Trophoblast cell (in vitro differentiated cells and primary cell): Measurements from ENCODE around the gene USP31. TPM values are rescaled to one million over a fixed set of nuclear protein-coding genes. Genes with fewer than 3 reads are reported as not detected.

ENCODE experiments used
- DNase-seq, 2 donors: peaks; one replicate each; pipeline ENCODE4 v3.0.0-alpha.2; 2016
- H2AFZ ChIP-seq: 2 replicates; pipeline ENCODE4 v1.6.1; 2013; ENCODE audit warnings: low read length, moderate library complexity, mild to moderate bottlenecking; ENCODE audit not compliant: insufficient read depth, poor library complexity
- H2AK5ac ChIP-seq: 2 replicates; pipeline ENCODE4 v1.6.1; 2013; ENCODE audit warnings: mild to moderate bottlenecking, low read length
- H2BK120ac ChIP-seq: 2 replicates; pipeline ENCODE4 v1.6.1; 2013; ENCODE audit warnings: low read length, mild to moderate bottlenecking, moderate library complexity; ENCODE audit not compliant: insufficient read depth, poor library complexity
- H2BK12ac ChIP-seq: 2 replicates; pipeline ENCODE4 v1.6.1; 2013; ENCODE audit warnings: mild to moderate bottlenecking, low read length, moderate library complexity
- H2BK5ac ChIP-seq: 2 replicates; pipeline ENCODE4 v1.6.1; 2013; ENCODE audit warnings: low read length, low read depth, moderate library complexity, mild to moderate bottlenecking; ENCODE audit not compliant: poor library complexity
- H3K14ac ChIP-seq: 2 replicates; pipeline ENCODE4 v1.6.1; 2013; ENCODE audit warnings: mild to moderate bottlenecking, low read length
- H3K18ac ChIP-seq: 2 replicates; pipeline ENCODE4 v1.6.1; 2013; ENCODE audit warnings: mild to moderate bottlenecking, low read length
- H3K23ac ChIP-seq: 2 replicates; pipeline ENCODE4 v1.6.1; 2013; ENCODE audit warnings: low read length
- H3K27ac ChIP-seq: 2 replicates; pipeline ENCODE4 v1.5.1; 2013; ENCODE audit warnings: low read depth, mild to moderate bottlenecking, inconsistent platforms, low read length, moderate library complexity
- H3K27me3 ChIP-seq: 2 replicates; pipeline ENCODE4 v1.6.1; 2013; ENCODE audit warnings: inconsistent platforms, mild to moderate bottlenecking, low read length, moderate library complexity; ENCODE audit not compliant: insufficient read depth
- H3K36me3 ChIP-seq, 2 experiments: 1 replicate in 1 of 2; 2 replicates in 1 of 2; pipeline ENCODE4 v1.6.1; 2013; ENCODE audit warnings: low read length in 2 of 2, mild to moderate bottlenecking in 2 of 2, moderate library complexity in 1 of 2; ENCODE audit not compliant: insufficient read depth in 2 of 2, control insufficient read depth in 1 of 2
- H3K4ac ChIP-seq: 2 replicates; pipeline ENCODE4 v1.6.1; 2013; ENCODE audit warnings: low read depth, mild to moderate bottlenecking, low read length, moderate library complexity
- H3K4me1 ChIP-seq, 2 experiments: 1 replicate in 1 of 2; 2 replicates in 1 of 2; pipeline ENCODE4 v1.6.1; 2013; ENCODE audit warnings: low read length in 2 of 2, mild to moderate bottlenecking in 2 of 2, moderate library complexity in 1 of 2; ENCODE audit not compliant: insufficient read depth in 2 of 2, control insufficient read depth in 1 of 2
- H3K4me2 ChIP-seq: 2 replicates; pipeline ENCODE4 v1.6.1; 2013; ENCODE audit warnings: inconsistent platforms, mild to moderate bottlenecking, low read length, moderate library complexity
- H3K4me3 ChIP-seq: 2 replicates; pipeline ENCODE4 v1.5.1; 2013; ENCODE audit warnings: mild to moderate bottlenecking, low read depth, low read length, inconsistent platforms
- H3K79me1 ChIP-seq: one replicate; pipeline ENCODE4 v1.6.1; 2013; ENCODE audit warnings: low read length
- H3K79me2 ChIP-seq: 2 replicates; pipeline ENCODE4 v1.6.1; 2013; ENCODE audit warnings: low read length, mild to moderate bottlenecking; ENCODE audit not compliant: control insufficient read depth, insufficient read depth, poor library complexity
- H3K9ac ChIP-seq: 2 replicates; pipeline ENCODE4 v1.6.1; 2013; ENCODE audit warnings: mild to moderate bottlenecking, low read length
- H3K9me3 ChIP-seq: 2 replicates; pipeline ENCODE4 v1.6.1; 2013; ENCODE audit warnings: low read depth, mild to moderate bottlenecking, control low read depth, inconsistent platforms, low read length; ENCODE audit not compliant: insufficient read depth
- H4K12ac ChIP-seq: 2 replicates; pipeline ENCODE4 v1.6.1; 2013; ENCODE audit warnings: low read depth, mild to moderate bottlenecking, low read length, moderate library complexity
- H4K8ac ChIP-seq: 2 replicates; pipeline ENCODE4 v1.6.1; 2013; ENCODE audit warnings: low read depth, mild to moderate bottlenecking, low read length, moderate library complexity
- H4K91ac ChIP-seq: one replicate; pipeline ENCODE4 v1.6.1; 2013; ENCODE audit warnings: low read depth, mild to moderate bottlenecking, low read length, moderate library complexity
- WGBS: extraction: QIAGEN DNeasy Blood & Tissue Kit; methylation state at CpG from one replicate; pipeline ENCODE4 v1.1.7; 2013; ENCODE audit warnings: missing lambda C conversion rate; ENCODE audit not compliant: insufficient read length, insufficient coverage; ENCODE audit errors: extremely low coverage; 5-methylcytosine and 5-hydroxymethylcytosine counted together
- polyA plus RNA-seq: library from polyadenylated mRNA; stranded (reverse); fragments of 200-250 nt; gene quantifications from 2 replicates; pipeline ENCODE4 v1.2.3, GENCODE V29; 2013

The USP31 gene, protein sequence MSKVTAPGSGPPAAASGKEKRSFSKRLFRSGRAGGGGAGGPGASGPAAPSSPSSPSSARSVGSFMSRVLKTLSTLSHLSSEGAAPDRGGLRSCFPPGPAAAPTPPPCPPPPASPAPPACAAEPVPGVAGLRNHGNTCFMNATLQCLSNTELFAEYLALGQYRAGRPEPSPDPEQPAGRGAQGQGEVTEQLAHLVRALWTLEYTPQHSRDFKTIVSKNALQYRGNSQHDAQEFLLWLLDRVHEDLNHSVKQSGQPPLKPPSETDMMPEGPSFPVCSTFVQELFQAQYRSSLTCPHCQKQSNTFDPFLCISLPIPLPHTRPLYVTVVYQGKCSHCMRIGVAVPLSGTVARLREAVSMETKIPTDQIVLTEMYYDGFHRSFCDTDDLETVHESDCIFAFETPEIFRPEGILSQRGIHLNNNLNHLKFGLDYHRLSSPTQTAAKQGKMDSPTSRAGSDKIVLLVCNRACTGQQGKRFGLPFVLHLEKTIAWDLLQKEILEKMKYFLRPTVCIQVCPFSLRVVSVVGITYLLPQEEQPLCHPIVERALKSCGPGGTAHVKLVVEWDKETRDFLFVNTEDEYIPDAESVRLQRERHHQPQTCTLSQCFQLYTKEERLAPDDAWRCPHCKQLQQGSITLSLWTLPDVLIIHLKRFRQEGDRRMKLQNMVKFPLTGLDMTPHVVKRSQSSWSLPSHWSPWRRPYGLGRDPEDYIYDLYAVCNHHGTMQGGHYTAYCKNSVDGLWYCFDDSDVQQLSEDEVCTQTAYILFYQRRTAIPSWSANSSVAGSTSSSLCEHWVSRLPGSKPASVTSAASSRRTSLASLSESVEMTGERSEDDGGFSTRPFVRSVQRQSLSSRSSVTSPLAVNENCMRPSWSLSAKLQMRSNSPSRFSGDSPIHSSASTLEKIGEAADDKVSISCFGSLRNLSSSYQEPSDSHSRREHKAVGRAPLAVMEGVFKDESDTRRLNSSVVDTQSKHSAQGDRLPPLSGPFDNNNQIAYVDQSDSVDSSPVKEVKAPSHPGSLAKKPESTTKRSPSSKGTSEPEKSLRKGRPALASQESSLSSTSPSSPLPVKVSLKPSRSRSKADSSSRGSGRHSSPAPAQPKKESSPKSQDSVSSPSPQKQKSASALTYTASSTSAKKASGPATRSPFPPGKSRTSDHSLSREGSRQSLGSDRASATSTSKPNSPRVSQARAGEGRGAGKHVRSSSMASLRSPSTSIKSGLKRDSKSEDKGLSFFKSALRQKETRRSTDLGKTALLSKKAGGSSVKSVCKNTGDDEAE (N-terminal part only)
- polyA plus RNA-seq: 2.9 and 3.4 TPM in 2 replicates

DNA sequence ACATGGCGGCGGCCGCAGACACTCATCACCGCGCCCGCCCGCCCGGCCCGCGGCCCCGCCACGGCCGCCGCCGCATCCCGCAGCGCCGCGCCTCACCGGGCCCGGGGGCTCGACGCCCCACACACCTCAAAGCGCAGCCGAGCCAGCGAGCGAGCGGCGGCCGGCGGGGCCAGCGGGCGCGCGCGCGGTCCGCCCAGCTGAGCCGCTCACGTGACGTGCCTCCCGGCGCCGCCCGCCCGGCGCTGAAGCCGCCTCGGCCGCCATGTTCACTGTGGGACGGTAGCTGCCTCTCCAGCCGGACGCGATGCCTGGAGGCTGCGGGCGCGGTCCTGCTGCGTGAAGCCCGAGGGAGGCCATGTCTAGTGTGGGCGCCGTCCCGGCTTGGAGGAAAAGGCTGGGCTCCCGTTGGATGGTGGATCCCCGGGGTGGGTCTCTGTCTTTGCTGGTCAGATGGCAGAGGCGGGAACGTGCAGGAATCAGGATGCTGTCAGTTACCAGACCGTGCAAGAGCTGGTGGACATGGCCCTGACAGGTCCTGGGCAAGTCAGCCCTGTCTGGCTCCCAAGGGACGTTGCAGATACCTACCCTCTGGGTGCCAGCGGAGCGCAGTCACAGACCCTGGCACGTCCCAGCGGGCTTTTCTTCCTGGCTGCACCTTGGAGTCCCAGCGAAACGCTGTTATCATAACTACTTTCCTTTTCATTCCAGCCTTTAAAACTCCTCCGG is at the start of gene USP31:
TSS of gene USP31 (minus strand) at position 186 of the 726 bp plus-strand sequence. CDS start at position 4, 182 bp downstream.
- peaks cover 3% of the 10 kb centered on the region for H3K9me3 ChIP-seq
- H2BK5ac ChIP-seq: no peak within 1 kb of the TSS
- H2AFZ ChIP-seq: peak within 1 kb of the TSS; percentile 43
- H3K4me2 ChIP-seq: peak within 1 kb of the TSS; percentile 84
- peak within 1 kb of the TSS; percentile 41 for H4K12ac ChIP-seq
- no peaks in the 10 kb centered on the region for H3K79me1 ChIP-seq
- no peak within 1 kb of the TSS for H3K23ac ChIP-seq
- H3K4ac ChIP-seq: no peak within 1 kb of the TSS
- H2BK12ac ChIP-seq: no peak within 1 kb of the TSS
- peak within 1 kb of the TSS; percentile 60 for H3K9ac ChIP-seq
- DNase-seq: peak; percentile 98 to 99
- H4K91ac ChIP-seq: peak within 1 kb of the TSS; percentile 32
- H3K4me1 ChIP-seq: peaks cover 0 to 4% of the 10 kb centered on the region in 2 experiments
- H2BK120ac ChIP-seq: no peak within 1 kb of the TSS
- no peaks in the 10 kb centered on the region for H3K27me3 ChIP-seq
- peak within 1 kb of the TSS; percentile 42 for H4K8ac ChIP-seq
- H3K4me3 ChIP-seq: peak within 1 kb of the TSS; percentile 84
- no peak within 1 kb of the TSS for H2AK5ac ChIP-seq
- peak within 1 kb of the TSS; percentile 22 for H3K14ac ChIP-seq
- no peaks in the 10 kb centered on the region for H3K36me3 ChIP-seq
- no peak within 1 kb of the TSS for H3K27ac ChIP-seq
- peak within 1 kb of the TSS; percentile 69 for H3K18ac ChIP-seq
- WGBS: no CpG with 5 or more reads among the region's 75 CpGs
- H3K79me2 ChIP-seq: peaks cover 2% of the 10 kb centered on the region

DNA sequence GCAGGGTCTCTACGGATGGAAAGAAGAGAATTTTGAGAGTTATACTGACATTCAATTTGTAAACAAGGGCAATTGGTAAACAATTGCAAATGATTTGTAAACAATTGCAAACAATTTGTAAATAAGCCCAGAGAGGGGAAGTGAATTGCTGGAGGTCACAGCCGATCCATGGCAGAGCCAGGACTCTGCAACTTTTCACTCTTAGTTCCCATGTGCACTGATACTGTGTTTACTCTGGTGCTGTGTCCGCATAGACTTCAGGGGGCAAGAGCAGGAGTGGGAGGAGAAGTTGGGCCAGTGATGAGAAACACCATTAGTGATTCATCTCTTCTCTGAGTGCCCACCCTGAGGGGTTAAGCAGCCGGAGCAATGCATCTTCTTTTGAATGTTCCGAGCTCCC is 47.3 kb upstream of the USP31 start:
- Histone ChIP-seq H3K4me3 (no peak overlapping the region), H3K27ac (no peak overlapping the region), H3K14ac (no peak overlapping the region), H3K27me3 (no peaks in the 10 kb centered on the region), H2BK120ac (no peak overlapping the region), H3K79me1 (no peaks in the 10 kb centered on the region), H2BK12ac (no peak overlapping the region), H3K9me3 (no peaks in the 10 kb centered on the region), H3K18ac (no peak overlapping the region), H3K4ac (no peak overlapping the region), H4K91ac (no peak overlapping the region), H3K79me2 (no peaks in the 10 kb centered on the region), H2BK5ac (no peak overlapping the region), H3K9ac (no peak overlapping the region), H2AK5ac (no peak overlapping the region), H4K12ac (no peak overlapping the region), H3K36me3 (no peaks in the 10 kb centered on the region), H3K4me2 (no peak overlapping the region), H4K8ac (no peak overlapping the region), H3K23ac (no peak overlapping the region), H2AFZ (no peak overlapping the region), H3K4me1 (no peaks in the 10 kb centered on the region)
- no CpG with 5 or more reads among the region's 5 CpGs for WGBS
- DNase-seq: no peak

DNA sequence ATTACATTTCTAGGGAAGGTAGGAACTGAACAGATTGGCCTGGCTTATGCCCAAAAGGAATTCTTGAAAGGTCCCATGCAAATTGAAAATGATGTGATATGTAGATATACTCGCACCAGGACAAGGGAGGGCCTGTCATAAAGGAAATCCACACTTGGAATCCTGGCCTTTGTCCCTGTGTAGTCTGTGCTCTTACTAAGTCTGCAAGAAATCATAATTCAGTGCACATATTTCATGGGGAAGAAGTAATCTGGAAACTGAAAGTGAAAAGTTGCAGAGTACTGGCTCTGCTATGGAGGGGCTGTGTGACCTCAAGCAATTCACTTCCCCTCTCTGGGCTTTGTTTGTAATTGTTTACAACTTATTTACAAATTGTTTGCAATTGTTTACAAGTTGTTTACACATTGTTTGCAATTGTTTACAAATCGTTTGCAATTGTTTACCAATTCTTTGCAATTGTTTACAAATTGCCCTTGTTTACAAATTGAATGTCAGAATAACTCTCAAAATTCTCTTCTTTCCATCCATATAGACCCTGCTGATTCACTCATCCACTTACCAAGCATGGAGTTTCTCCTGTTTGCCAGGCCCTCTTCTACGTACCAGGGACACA is 46.2 kb upstream of the USP31 start:
- Histone ChIP-seq H3K4ac (no peak overlapping the region), H3K79me2 (no peaks in the 10 kb centered on the region), H2BK12ac (no peak overlapping the region), H3K4me1 (no peaks in the 10 kb centered on the region), H3K14ac (no peak overlapping the region), H4K91ac (no peak overlapping the region), H3K4me3 (no peak overlapping the region), H3K36me3 (no peaks in the 10 kb centered on the region), H2AFZ (no peak overlapping the region), H3K9ac (no peak overlapping the region), H4K12ac (no peak overlapping the region), H2AK5ac (no peak overlapping the region), H3K23ac (no peak overlapping the region), H3K4me2 (no peak overlapping the region), H2BK5ac (no peak overlapping the region), H3K18ac (no peak overlapping the region), H3K27me3 (no peaks in the 10 kb centered on the region), H2BK120ac (no peak overlapping the region), H4K8ac (no peak overlapping the region), H3K79me1 (no peaks in the 10 kb centered on the region), H3K27ac (no peak overlapping the region), H3K9me3 (no peaks in the 10 kb centered on the region)
- no CpG with 5 or more reads among the region's 3 CpGs for WGBS
- DNase-seq: no peak
